GM19328 (cell line): Measurements from ENCODE around the gene HOXD9.

Source experiments
- ATAC-seq: cut with Tn5 transposase; IDR thresholded peaks from one replicate; pipeline ENCODE4 v1.9.1; 2021; ENCODE audit warnings: mild to moderate bottlenecking, moderate library complexity; ENCODE audit not compliant: unreplicated experiment

Gene HOXD9

GRCh38 chr2:176110415-176111308 lies 11.9 kb upstream of the HOXD9 start:
- no peak for ATAC-seq

DNA sequence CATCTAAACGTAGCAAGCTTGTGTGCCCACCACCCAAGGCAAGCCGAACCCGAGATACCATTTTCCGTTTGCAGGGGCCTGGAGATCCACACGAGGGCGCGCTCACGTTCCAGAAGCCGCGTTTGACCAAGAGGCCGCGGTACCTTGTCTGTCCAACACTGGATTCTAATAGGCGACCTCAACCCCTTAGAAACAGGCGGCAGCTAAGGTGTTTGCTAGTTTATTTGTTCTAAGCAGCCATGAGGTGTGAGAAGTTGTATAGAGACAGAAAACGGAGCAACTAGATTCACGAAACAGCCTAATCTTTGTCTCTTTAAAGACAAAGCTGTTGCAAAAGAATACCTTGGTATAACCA lies 11.2 kb upstream of the HOXD9 start:
- no peak for ATAC-seq

GRCh38 chr2:176111846-176112374 lies 10.6 kb upstream of the HOXD9 start:
- ATAC-seq, result no peak

GRCh38 chr2:176112375-176113302 lies 9.9 kb upstream of the HOXD9 start:
- no peak for ATAC-seq

- no peak for ATAC-seq
These were observed 8.2 kb upstream of the HOXD9 start for GRCh38 chr2:176114120-176114929.

DNA sequence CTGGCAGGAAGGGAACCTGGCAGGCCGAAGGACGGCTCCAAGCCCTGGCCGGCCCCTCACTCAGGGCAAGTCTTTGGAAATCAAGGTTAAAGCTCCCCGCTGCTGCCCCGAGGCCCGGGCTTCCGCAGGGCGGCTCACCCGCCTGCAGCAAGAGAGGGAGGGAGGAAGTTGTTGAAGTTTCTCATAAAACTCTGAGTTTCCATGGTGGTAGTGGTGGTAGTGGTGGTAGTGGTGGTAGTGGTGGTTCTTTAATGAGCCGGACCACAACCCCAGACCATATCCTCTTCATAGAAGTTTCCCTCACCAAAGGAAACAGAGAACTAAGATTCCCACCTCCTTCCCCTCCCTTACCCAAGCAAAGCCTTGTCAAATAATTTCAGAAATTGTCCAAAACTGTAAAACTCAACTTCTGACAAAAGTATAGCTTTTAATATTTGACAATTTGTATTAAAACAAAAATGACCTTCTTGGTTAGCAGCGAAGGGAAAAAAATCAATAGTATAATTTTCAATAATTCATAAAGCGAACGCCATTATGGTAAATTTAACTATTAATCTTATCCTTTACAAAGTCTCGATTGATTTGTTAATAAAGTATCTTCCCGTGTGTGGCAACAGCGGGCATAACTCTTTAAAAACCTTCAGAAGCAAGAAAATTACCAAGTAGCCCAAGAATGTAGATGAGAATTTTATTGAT lies 7.4 kb upstream of the HOXD9 start:
- no peak for ATAC-seq

DNA sequence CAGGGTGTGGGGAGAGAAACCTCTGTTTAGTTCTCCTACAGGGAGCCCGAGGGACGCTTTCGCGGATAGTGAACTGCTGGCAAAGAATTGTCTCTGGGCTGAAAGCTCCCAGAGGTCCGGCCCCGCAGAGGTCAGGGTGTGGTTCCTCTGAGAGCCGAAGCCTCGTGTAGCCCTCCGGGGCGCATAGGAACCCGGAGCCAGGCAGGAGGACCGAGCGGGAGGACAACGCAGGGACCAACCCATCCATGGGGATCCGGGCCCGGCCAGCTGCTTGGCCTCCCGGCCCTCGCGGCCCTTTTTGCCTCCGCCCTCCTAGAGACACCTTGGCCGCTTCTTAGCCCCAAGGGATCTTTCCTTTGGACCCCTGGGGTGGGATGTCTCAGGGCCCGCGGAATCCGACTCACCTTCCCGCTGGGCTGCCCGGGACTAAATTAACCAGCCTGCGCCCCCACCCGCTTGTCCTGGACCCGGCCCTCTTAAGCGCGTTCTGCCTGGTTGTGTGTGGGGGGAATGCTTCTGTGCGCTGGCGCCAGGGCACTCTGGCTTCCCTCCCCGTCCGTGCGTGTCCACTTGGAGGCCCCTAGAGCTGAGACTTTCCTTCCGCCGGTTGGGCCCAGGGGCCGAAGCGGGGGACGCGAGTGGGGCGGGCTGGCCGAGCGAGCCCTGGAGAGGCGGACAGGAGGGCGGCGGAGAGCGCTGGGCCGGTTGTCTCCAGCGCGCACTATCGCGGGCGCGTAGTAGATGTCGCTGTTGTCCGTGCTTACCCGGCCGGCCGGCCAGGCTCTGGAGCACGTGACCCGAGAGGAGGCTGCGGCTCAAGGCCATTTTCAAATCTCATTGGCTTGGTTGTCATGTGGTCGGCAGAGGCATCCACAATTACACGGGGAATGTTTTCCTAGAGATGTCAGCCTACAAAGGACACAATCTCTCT lies 6.4 kb upstream of the HOXD9 start, which contains the start of gene HOXD10:
TSS of gene HOXD10 (plus strand) at position 896 of the 931 bp plus-strand sequence. CDS start 56 bp downstream, outside the sequence.
- no peak for ATAC-seq

GRCh38 chr2:176117162-176117822 lies 5.2 kb upstream of the HOXD9 start:
- no peak for ATAC-seq

DNA sequence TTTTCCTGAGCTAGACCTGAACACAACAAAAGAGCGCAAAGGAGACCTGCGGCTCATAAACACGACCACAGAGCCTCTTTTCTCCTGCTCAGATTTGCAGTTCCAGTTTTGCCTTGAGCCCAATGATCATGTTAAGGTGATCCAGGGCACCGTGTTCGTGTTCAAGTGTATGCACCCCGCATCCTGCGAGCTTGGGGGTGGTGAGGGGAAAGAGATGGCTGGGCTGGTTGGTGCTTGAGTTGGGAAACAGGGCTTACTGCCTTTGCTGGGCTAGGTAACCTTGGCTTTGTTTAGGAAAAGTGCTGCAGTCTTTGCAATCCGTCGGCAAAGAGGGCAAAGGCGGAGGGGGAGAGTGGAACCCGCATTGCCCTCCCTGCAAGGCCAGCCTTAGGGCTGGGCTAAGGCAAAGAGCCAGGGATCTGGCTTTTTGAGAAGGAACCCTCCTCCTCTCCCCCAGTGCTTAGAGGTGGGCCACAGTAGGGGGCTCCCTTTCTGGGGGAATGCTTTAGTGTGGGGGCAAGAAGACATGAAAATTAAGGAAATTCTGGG lies 4.6 kb upstream of the HOXD9 start:
- ATAC-seq, result no peak

DNA sequence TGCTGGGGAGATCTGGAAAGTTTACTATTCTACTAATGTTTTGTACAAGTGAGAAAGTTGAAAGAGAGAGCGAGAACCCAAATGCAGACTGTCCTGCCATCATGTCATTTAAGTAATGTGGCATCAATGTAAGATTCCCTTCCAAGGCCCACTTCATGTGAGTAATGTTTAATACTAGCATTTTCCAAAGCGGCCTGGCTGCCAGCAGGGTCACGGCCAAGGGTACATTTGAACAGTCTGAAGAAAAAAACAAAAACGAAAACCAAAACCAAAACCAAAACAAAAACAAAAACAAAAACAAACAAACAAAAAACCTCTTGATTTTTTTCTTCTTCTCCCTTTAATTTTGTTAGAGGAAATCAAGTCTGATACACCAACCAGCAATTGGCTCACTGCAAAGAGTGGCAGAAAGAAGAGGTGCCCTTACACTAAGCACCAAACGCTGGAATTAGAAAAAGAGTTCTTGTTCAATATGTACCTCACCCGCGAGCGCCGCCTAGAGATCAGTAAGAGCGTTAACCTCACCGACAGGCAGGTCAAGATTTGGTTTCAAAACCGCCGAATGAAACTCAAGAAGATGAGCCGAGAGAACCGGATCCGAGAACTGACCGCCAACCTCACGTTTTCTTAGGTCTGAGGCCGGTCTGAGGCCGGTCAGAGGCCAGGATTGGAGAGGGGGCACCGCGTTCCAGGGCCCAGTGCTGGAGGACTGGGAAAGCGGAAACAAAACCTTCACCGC lies 3.7 kb upstream of the HOXD9 start:
- no peak for ATAC-seq

- ATAC-seq, result no peak
These were observed 1.9 kb upstream of the HOXD9 start for GRCh38 chr2:176120364-176121189.

DNA sequence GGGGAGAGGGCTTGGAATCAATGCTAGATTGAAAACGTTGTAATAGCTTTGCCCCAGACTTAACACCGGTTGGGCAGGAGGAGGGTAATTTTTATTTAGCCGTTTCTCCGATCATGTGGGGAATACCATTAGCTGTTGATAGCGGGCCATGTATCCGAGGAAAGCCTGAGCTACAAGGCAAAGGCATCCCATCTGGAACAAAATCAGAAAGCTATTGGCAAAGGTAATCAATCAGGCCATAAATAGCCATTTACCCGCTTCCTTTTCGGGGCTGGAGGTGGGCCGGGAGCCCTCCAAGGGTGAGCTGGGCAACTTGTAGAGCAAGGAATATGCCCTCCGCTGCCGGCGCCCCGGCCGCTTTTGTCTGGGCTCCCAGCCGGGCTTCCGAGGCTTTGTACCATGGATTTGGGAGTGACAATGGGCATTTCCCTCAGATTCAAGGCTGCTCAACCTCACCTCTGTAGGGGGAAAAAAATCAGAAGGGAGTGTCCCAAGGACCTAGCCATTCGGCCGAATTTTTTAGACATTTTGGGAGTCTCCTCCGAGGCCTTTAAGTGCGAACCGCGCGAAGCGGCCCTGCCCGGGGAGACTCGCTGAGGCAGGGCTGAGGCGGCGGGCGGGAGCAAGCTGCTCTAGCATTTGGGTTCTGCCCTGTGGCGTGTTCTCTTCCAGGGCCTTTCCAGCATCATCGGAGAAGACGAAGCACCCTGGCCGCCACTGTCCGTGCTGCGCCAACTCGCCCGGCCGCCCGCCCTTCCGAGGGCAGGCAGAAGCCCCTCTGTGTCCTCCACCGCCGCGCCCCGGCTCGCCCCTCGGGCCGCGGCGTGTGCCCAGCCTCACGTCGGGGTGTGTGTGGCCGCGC lies 1.1 kb upstream of the HOXD9 start:
- no peak for ATAC-seq

GRCh38 chr2:176122052-176122682 lies 352 bp upstream of the HOXD9 start:
- ATAC-seq, result no peak

- ATAC-seq, result no peak
These were observed 1.0 kb downstream of the HOXD9 start for GRCh38 chr2:176123411-176124109.
